Caco-2 (cell line): ENCODE measurements around the gene ACOX3. TPM values are rescaled to one million over a fixed set of nuclear protein-coding genes. Genes with fewer than 3 reads are reported as not detected.
"Not testable (repeated sequence)": the region's sequence is repeated elsewhere in the genome, so short reads cannot be mapped to it uniquely, and the experiment has no call there.

Experiments
- BruUV-seq: library from RNA; stranded (reverse); fragments of 400-500 nt; replicated peaks from 2 replicates; lab custom pipeline; 2021; lab: Mats Ljungman, UMichigan
- CTCF ChIA-PET: fragments of 300-600 bp; sonication (Branson Sonifier 250); formaldehyde crosslinking; loops from one replicate; lab custom pipeline; 2022; ENCODE audit warnings: antibody characterized with exemption; lab: Charles Lee
- POLR2A ChIA-PET: fragments of 300-600 bp; sonication (Branson Sonifier 250); formaldehyde crosslinking; loops from one replicate; lab custom pipeline; 2022; ENCODE audit warnings: antibody characterized with exemption; lab: Charles Lee
- DNase-seq, 2 experiments: peaks; one replicate each; pipeline versions ENCODE4 v3.0.0 to v3.0.0-alpha.2; 2020 to 2022
- H3K27me3 ChIP-seq: replicated peaks from 2 replicates; pipeline ENCODE4 v1.6.0; 2011; ENCODE audit warnings: low read length; ENCODE audit not compliant: control insufficient read depth, insufficient read depth
- H3K36me3 ChIP-seq: 2 replicates; pipeline ENCODE4 v1.5.1; 2011; ENCODE audit warnings: low read length; ENCODE audit not compliant: control insufficient read depth, insufficient read depth
- H3K4me1 ChIP-seq: fragments of 250-450 bp; sonication (Bioruptor Pico); 2 replicates; pipeline ENCODE4 v1.5.1; 2020; ENCODE audit warnings: mild to moderate bottlenecking
- H3K4me3 ChIP-seq: 2 replicates; pipeline ENCODE4 v1.5.1; 2011; ENCODE audit warnings: low read depth, mild to moderate bottlenecking, control low read depth, low read length
- H3K9me3 ChIP-seq: fragments of 250-450 bp; sonication (Bioruptor Pico); 2 replicates; pipeline ENCODE4 v1.5.1; 2020; ENCODE audit warnings: mild to moderate bottlenecking, moderate library complexity
- H3K27ac Mint-ChIP-seq: one replicate; pipeline ENCODE4 v1.8.0; 2022; ENCODE audit warnings: mixed read lengths; ENCODE audit not compliant: unreplicated experiment
- H3K27me3 Mint-ChIP-seq: one replicate; pipeline ENCODE4 v1.8.0; 2022; ENCODE audit warnings: mixed read lengths; ENCODE audit not compliant: insufficient read depth, unreplicated experiment
- H3K36me3 Mint-ChIP-seq: one replicate; pipeline ENCODE4 v1.8.0; 2022; ENCODE audit warnings: mild to moderate bottlenecking, mixed read lengths; ENCODE audit not compliant: insufficient read depth, unreplicated experiment
- H3K4me1 Mint-ChIP-seq: one replicate; pipeline ENCODE4 v1.8.0; 2022; ENCODE audit warnings: low read depth, mixed read lengths; ENCODE audit not compliant: unreplicated experiment
- H3K4me3 Mint-ChIP-seq: one replicate; pipeline ENCODE4 v1.8.0; 2022; ENCODE audit warnings: mild to moderate bottlenecking, moderate library complexity, mixed read lengths; ENCODE audit not compliant: unreplicated experiment
- H3K9me3 Mint-ChIP-seq: one replicate; pipeline ENCODE4 v1.8.0; 2022; ENCODE audit warnings: mixed read lengths; ENCODE audit not compliant: unreplicated experiment
- intact Hi-C: fragments of 100-400 bp; cut with micrococcal nuclease; formaldehyde crosslinking; loops from one replicate; pipeline ENCODE4 v1.10.0; 2022; ENCODE audit not compliant: unreplicated experiment
- total RNA-seq: library from RNA; stranded (reverse); gene quantifications from 2 replicates; pipeline ENCODE4 v1.2.3, GENCODE V29; 2022
- TF ChIP-seq, protein P1 (sequence below), 2 experiments: fragments of 200-600 bp in 1 of 2; IDR thresholded peaks; 1 replicate in 1 of 2; 2 replicates in 1 of 2; pipeline versions ENCODE4 v1.5.1 to v1.8.0; 2011 to 2022; ENCODE audit warnings: antibody characterized with exemption in 1 of 2, control low read depth in 1 of 2, inconsistent platforms in 1 of 2, low read depth in 1 of 2, low read length in 1 of 2, mild to moderate bottlenecking in 1 of 2, moderate library complexity in 1 of 2; ENCODE audit not compliant: insufficient read depth in 1 of 2, severe bottlenecking in 1 of 2, unreplicated experiment in 1 of 2

ACOX3 gene
- total RNA-seq, 1 experiment from 2014 or later: 11.5 TPM

DNA sequence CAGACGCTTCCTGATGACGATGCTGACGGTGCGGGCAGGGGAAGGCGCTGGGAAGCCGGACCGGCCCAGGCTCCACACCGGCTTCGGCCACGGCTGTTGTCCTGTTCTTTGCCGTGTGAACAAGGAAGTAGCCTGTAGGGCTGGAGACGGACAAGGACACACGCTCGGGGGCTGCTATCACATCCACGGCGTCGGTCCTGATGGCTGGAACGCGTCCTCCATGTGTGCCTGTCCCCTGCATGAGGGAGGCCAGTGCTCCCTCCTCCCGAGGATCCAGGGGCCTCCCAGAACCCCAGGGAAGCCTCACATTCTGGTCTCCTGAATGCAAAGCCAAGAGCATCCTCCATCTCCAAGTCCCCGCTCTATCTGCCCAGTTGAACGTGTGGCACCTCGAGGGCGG lies 53.8 kb downstream of the ACOX3 start:
- no TSS peak for BruUV-seq
- TF ChIP-seq, protein P1, sequence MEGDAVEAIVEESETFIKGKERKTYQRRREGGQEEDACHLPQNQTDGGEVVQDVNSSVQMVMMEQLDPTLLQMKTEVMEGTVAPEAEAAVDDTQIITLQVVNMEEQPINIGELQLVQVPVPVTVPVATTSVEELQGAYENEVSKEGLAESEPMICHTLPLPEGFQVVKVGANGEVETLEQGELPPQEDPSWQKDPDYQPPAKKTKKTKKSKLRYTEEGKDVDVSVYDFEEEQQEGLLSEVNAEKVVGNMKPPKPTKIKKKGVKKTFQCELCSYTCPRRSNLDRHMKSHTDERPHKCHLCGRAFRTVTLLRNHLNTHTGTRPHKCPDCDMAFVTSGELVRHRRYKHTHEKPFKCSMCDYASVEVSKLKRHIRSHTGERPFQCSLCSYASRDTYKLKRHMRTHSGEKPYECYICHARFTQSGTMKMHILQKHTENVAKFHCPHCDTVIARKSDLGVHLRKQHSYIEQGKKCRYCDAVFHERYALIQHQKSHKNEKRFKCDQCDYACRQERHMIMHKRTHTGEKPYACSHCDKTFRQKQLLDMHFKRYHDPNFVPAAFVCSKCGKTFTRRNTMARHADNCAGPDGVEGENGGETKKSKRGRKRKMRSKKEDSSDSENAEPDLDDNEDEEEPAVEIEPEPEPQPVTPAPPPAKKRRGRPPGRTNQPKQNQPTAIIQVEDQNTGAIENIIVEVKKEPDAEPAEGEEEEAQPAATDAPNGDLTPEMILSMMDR (IDR thresholded peaks at IDR 0.05; ENCODE audit: insufficient read depth in 1 of 2, low read depth in 1 of 2, low read length in 1 of 2, severe bottlenecking in 1 of 2, unreplicated experiment in 1 of 2): no peak
- Histone ChIP-seq H3K4me3 (no peak overlapping the region), H3K27me3 (no peaks in the 10 kb centered on the region), H3K9me3 (no peaks in the 10 kb centered on the region), H3K4me1 (peaks cover 7% of the 10 kb centered on the region), H3K36me3 (no peaks in the 10 kb centered on the region)
- ChIA-PET POLR2A (no interaction called here), CTCF (interaction anchor here (1.4 kb wide), 1 partner anchor 210 kb away, joined by 5 read pairs; no protein-coding TSS in a partner anchor)
- Mint-ChIP-seq H3K27me3 (no peaks in the 10 kb centered on the region), H3K27ac (no peak overlapping the region), H3K9me3 (no peaks in the 10 kb centered on the region), H3K4me1 (peaks cover 12% of the 10 kb centered on the region), H3K36me3 (no peaks in the 10 kb centered on the region), H3K4me3 (no peak overlapping the region)
- no peak for DNase-seq
- intact Hi-C loops: no loop called here

DNA sequence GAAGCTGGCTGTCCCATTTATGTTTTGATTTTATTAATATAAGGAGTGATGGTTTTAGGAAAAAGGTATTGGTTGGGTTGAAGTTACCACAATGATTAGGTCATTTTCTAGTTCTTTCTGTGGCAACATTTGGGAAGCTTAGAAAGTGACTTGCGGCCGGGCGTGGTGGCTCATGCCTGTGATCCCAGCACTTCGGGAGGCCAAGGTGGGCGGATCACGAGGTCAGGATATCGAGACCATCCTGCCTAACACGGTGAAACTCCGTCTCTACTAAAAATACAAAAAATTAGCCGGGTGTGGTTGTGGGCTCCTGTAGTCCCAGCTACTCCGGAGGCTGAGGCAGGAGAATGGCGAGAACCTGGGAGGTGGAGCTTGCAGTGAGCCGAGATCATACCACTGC lies 54.4 kb downstream of the ACOX3 start:
- H3K36me3 ChIP-seq, H3K27ac Mint-ChIP-seq, intact Hi-C loops, CTCF ChIA-PET, DNase-seq, H3K27me3 Mint-ChIP-seq, H3K4me3 ChIP-seq, H3K4me3 Mint-ChIP-seq, H3K4me1 ChIP-seq, H3K9me3 ChIP-seq, POLR2A ChIA-PET, H3K9me3 Mint-ChIP-seq, H3K27me3 ChIP-seq, BruUV-seq, H3K36me3 Mint-ChIP-seq: not testable (repeated sequence)
- peaks cover 12% of the 10 kb centered on the region for H3K4me1 Mint-ChIP-seq

DNA sequence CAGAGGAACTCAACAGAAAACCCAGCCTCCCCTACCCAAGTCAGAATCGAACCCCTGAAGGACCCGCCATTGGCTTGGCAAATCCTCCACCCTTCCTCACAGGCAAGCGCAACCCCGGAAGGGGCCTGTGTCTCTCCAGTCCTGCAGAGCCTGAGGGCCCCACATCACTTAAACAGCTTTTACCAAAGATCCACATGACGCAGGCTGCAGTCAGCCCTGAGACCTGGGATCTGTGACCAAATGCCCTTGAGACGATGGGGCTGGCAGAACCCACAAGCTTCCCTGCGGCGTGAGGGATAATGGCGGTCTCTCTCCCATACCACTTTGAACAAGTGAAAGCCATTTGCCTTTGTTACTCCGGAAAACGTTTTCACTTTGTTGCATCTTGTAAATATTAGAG lies 54.9 kb downstream of the ACOX3 start:
- Histone ChIP-seq H3K4me1 (peaks cover 7% of the 10 kb centered on the region), H3K36me3 (no peaks in the 10 kb centered on the region), H3K4me3 (no peak overlapping the region), H3K27me3 (no peaks in the 10 kb centered on the region), H3K9me3 (no peaks in the 10 kb centered on the region)
- H3K27me3 Mint-ChIP-seq: no peaks in the 10 kb centered on the region
- no peaks in the 10 kb centered on the region for H3K9me3 Mint-ChIP-seq
- no peak overlapping the region for H3K4me3 Mint-ChIP-seq
- intact Hi-C loops: no loop called here
- no peak overlapping the region for H3K27ac Mint-ChIP-seq
- DNase-seq: no peak
- TF ChIP-seq, protein P1 (IDR thresholded peaks at IDR 0.05; ENCODE audit: insufficient read depth in 1 of 2, low read depth in 1 of 2, low read length in 1 of 2, severe bottlenecking in 1 of 2, unreplicated experiment in 1 of 2): no peak
- peaks cover 12% of the 10 kb centered on the region for H3K4me1 Mint-ChIP-seq
- no TSS peak for BruUV-seq
- ChIA-PET POLR2A (no interaction called here), CTCF (no interaction called here)
- H3K36me3 Mint-ChIP-seq: no peaks in the 10 kb centered on the region

DNA sequence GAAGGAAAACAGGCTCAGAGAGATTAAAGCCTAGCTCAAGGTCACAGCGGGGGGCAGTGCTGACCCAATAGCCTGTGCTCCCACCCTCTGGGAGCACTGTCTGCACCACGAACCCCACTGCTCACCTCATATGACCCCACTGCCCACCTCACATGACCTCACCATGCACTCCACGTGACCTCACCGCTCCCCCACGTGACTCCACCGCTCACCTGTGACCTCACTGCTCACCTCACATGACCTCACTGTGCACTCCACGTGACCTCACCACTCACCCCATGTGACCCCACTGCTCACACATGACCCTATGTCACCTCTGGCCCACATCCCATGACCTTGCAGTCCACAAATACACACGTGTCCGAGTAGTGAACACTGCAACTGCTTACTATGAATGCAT lies 55.4 kb downstream of the ACOX3 start:
- no TSS peak for BruUV-seq
- H3K27ac Mint-ChIP-seq: no peak overlapping the region
- Histone ChIP-seq H3K4me3 (no peak overlapping the region), H3K36me3 (no peaks in the 10 kb centered on the region), H3K9me3 (no peaks in the 10 kb centered on the region), H3K27me3 (no peaks in the 10 kb centered on the region), H3K4me1 (peaks cover 7% of the 10 kb centered on the region)
- no peak overlapping the region for H3K4me3 Mint-ChIP-seq
- no peaks in the 10 kb centered on the region for H3K36me3 Mint-ChIP-seq
- no peaks in the 10 kb centered on the region for H3K27me3 Mint-ChIP-seq
- H3K4me1 Mint-ChIP-seq: peaks cover 12% of the 10 kb centered on the region
- intact Hi-C loops: no loop called here
- POLR2A ChIA-PET: no interaction called here
- no peaks in the 10 kb centered on the region for H3K9me3 Mint-ChIP-seq
- TF ChIP-seq, protein P1 (IDR thresholded peaks at IDR 0.05; ENCODE audit: insufficient read depth in 1 of 2, low read depth in 1 of 2, low read length in 1 of 2, severe bottlenecking in 1 of 2, unreplicated experiment in 1 of 2): no peak
- no peak for DNase-seq
- CTCF ChIA-PET: no interaction called here
